K562 (cell line): ENCODE measurements around the gene MED15. TPM values are rescaled to one million over a fixed set of nuclear protein-coding genes. Genes with fewer than 3 reads are reported as not detected.

ENCODE experiments used
- CBX3 ChIP-seq, 2 experiments: IDR thresholded peaks; 1 replicate in 1 of 2; 2 replicates in 1 of 2; pipeline ENCODE4 v1.6.1; 2012; ENCODE audit warnings: inconsistent platforms in 2 of 2, low read length in 2 of 2, borderline replicate concordance in 1 of 2, control low read depth in 1 of 2
- KDM1A ChIP-seq, 2 experiments: fragments of 450-650 bp; IDR thresholded peaks; 2 replicates each; pipeline ENCODE4 v1.6.1; 2016; ENCODE audit warnings: mild to moderate bottlenecking in 2 of 2
- POLR2H ChIP-seq: IDR thresholded peaks from 2 replicates; pipeline ENCODE4 v1.6.1; 2016; ENCODE audit warnings: missing genetic modification characterization, low read depth, mild to moderate bottlenecking, control low read depth, missing compliant biosample characterization, moderate library complexity
- RFX1 ChIP-seq: fragments of 450-650 bp; IDR thresholded peaks from 2 replicates; pipeline ENCODE4 v1.6.1; 2016; ENCODE audit warnings: mild to moderate bottlenecking, moderate library complexity
- SMAD1 ChIP-seq: fragments of 150-350 bp; IDR thresholded peaks from 2 replicates; pipeline ENCODE4 v1.6.1; 2014; ENCODE audit warnings: low read length, low read depth; ENCODE audit not compliant: partially characterized antibody
- SMAD3 ChIP-seq: fragments of 450-650 bp; formaldehyde crosslinking; conservative IDR thresholded peaks from 2 replicates; pipeline ENCODE4 v1.4.0; 2020; ENCODE audit warnings: mild to moderate bottlenecking
- TEAD1 ChIP-seq, 2 experiments: fragments of 450-650 bp in 1 of 2; sonication (generic) in 1 of 2; formaldehyde crosslinking; IDR thresholded peaks; 2 replicates each; pipeline versions ENCODE4 v1.4.0 to v1.8.0; 2020 to 2022; ENCODE audit warnings: mild to moderate bottlenecking in 2 of 2, missing genetic modification reagents in 1 of 2
- ZNF551 ChIP-seq: fragments of 250-450 bp; sonication (Bioruptor Pico); IDR thresholded peaks from 2 replicates; pipeline ENCODE4 v1.5.0; 2021; ENCODE audit warnings: mild to moderate bottlenecking, moderate library complexity
- polyA plus RNA-seq, 8 experiments: library from polyadenylated mRNA; depleted of rRNA in 4 of 8; stranded (reverse) in 5 of 8; unstranded in 3 of 8; fragments of >200 nt; fragmentation: Nextera tagmentation in 2 of 8; fragmentation: Illumina TruSeq in 1 of 8; extraction: Ambion mirVana in 2 of 8; extraction: Trizol in 1 of 8; gene quantifications; 2 replicates each; pipeline versions ENCODE4 v1.2.1 to v1.2.3, GENCODE V29; 2011 to 2014; ENCODE audit warnings: inconsistent platforms in 1 of 8, missing spikeins in 1 of 8
- total RNA-seq, 7 experiments: library from RNA; depleted of rRNA in 6 of 7; stranded (reverse); fragments of >200 nt in 6 of 7; fragmentation: Illumina TruSeq in 2 of 7; extraction: Trizol in 2 of 7; gene quantifications; 2 replicates each; pipeline versions ENCODE4 v1.2.1 to v1.2.3, GENCODE V29; 2011 to 2021; ENCODE audit warnings: low replicate concordance in 1 of 7
- TF ChIP-seq, protein P1 (sequence below): fragments of 250-450 bp; sonication (Bioruptor Pico); IDR thresholded peaks from 2 replicates; pipeline ENCODE4 v1.8.0; 2021; ENCODE audit warnings: borderline replicate concordance, mild to moderate bottlenecking, moderate library complexity; ENCODE audit not compliant: poor library complexity, severe bottlenecking
- TF ChIP-seq, protein P2 (sequence below), 2 experiments: fragments of 450-650 bp; IDR thresholded peaks; 2 replicates each; pipeline ENCODE4 v1.6.1; 2016; ENCODE audit warnings: mild to moderate bottlenecking in 2 of 2, borderline replicate concordance in 1 of 2, low read depth in 1 of 2, moderate library complexity in 1 of 2
- TF ChIP-seq, protein P3 (sequence below): sonication (generic); formaldehyde crosslinking; IDR thresholded peaks from 2 replicates; pipeline ENCODE4 v1.8.0; 2023; ENCODE audit warnings: mild to moderate bottlenecking, missing genetic modification reagents
- TF ChIP-seq, protein P4 (sequence below): IDR thresholded peaks from 2 replicates; pipeline ENCODE4 v1.6.1; 2014; ENCODE audit warnings: antibody characterized with exemption

Gene MED15
- total and polyA plus RNA-seq, 9 of the 15 experiments (the other 6 are each of a cell fraction or from before 2014, with no cell fraction given): 4.0 to 271 (median 60.1) TPM

DNA sequence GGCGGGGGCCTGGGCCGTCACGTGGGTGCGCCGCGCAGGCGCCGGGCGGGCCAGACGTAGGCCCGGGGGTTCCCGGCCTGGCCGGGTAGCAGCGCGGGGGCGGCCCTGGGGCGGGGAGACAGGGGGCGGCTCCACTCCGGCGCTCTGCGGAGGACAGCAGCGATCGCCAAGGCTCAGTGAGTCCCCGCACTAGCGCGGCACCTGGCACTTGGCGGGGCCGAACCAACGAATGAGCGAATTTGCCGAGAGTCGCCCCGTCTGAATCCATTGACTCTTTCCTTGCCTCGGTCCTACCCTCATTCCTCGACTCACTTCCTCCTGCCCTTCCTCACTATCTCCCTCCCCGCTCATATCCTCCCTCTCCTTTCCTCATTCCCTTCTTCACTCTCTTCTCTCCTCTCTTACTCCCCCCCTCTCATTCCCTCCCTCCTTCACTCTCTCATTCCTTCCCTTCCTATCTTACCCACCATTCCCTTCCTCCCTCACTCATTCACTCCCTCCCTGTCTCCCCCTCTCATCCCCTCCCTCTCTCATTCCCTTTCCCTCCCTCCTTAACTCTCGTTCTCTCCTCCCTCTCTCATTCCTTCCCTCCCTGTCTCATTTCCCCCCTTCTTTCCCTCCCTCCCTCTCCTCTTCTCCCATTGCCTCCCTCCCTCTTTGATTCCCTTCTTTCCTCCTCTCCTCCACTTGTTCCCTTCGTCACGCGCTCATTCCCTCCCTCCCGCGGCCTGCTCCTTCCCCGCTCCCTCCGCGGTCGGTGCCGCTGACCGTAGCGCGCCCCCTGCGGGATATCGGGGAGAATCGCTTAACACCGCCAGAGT is 11.3 kb upstream of the MED15 start (continued):
- no peak for TF ChIP-seq RFX1
- TF ChIP-seq CBX3 (IDR thresholded peaks at IDR 0.05; ENCODE audit: borderline replicate concordance in 1 of 2, low read length in 2 of 2): peak; percentile 78 to 92
- TF ChIP-seq, protein P1, sequence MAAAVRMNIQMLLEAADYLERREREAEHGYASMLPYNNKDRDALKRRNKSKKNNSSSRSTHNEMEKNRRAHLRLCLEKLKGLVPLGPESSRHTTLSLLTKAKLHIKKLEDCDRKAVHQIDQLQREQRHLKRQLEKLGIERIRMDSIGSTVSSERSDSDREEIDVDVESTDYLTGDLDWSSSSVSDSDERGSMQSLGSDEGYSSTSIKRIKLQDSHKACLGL (CRISPR knock-in tag): no peak
- TF ChIP-seq, protein P2, sequence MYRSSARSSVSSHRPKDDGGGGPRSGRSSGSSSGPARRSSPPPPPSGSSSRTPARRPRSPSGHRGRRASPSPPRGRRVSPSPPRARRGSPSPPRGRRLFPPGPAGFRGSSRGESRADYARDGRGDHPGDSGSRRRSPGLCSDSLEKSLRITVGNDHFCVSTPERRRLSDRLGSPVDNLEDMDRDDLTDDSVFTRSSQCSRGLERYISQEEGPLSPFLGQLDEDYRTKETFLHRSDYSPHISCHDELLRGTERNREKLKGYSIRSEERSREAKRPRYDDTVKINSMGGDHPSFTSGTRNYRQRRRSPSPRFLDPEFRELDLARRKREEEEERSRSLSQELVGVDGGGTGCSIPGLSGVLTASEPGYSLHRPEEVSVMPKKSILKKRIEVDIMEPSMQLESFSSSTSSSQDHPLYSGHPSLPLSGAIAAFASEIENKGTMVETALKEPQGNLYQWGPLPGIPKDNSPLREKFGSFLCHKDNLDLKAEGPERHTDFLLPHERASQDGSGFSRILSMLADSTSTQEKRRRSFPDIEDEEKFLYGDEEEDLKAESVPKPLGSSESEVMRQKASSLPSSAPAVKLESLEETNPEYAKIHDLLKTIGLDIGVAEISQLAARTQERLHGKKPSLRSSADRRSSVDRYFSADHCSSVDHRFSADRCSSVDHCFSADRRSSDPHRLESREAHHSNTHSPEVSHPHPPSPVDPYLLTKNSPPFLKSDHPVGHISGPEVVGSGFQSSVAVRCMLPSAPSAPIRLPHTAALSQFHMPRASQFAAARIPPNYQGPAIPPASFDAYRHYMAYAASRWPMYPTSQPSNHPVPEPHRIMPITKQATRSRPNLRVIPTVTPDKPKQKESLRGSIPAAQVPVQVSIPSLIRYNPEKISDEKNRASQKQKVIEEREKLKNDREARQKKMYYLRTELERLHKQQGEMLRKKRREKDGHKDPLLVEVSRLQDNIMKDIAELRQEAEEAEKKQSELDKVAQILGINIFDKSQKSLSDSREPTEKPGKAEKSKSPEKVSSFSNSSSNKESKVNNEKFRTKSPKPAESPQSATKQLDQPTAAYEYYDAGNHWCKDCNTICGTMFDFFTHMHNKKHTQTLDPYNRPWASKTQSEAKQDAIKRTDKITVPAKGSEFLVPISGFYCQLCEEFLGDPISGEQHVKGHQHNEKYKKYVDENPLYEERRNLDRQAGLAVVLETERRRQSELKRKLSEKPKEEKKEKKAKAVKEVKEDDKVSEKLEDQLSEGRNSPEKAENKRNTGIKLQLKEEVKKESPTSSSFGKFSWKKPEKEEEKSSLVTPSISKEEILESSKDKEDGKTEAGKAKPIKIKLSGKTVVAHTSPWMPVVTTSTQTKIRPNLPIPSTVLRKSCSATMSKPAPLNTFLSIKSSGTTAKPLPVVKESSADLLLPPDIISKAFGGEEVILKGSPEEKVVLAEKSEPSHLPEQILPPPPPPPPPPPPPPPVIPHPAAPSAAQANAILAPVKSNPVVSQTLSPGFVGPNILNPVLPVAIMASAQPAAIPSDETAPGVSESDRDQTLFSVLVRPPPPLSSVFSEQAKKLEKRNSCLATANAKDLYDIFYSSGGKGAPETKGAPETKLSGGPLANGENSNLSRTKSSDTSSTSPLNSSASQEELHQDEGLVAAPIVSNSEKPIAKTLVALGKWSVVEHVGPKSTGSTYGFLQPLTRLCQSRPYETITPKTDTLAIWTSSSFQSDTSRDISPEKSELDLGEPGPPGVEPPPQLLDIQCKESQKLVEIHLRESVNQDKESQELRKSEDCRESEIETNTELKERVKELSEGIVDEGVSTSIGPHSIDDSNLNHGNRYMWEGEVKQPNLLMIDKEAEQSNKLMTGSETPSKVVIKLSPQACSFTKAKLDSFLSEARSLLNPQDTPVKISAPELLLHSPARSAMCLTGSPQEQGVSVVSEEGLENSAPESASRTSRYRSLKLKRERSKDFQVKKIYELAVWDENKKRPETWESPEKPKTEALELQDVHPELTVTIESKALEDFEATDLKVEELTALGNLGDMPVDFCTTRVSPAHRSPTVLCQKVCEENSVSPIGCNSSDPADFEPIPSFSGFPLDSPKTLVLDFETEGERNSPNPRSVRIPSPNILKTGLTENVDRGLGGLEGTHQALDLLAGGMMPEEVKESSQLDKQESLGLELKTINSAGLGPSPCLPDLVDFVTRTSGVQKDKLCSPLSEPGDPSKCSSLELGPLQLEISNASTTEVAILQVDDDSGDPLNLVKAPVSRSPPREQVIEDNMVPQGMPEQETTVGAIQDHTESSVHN (IDR thresholded peaks at IDR 0.05; ENCODE audit: borderline replicate concordance in 1 of 2, low read depth in 1 of 2): no peak
- TF ChIP-seq ZNF551 (CRISPR knock-in tag): no peak
- TF ChIP-seq SMAD3 (CRISPR knock-in tag): peak; percentile 89
- TF ChIP-seq, protein P3, sequence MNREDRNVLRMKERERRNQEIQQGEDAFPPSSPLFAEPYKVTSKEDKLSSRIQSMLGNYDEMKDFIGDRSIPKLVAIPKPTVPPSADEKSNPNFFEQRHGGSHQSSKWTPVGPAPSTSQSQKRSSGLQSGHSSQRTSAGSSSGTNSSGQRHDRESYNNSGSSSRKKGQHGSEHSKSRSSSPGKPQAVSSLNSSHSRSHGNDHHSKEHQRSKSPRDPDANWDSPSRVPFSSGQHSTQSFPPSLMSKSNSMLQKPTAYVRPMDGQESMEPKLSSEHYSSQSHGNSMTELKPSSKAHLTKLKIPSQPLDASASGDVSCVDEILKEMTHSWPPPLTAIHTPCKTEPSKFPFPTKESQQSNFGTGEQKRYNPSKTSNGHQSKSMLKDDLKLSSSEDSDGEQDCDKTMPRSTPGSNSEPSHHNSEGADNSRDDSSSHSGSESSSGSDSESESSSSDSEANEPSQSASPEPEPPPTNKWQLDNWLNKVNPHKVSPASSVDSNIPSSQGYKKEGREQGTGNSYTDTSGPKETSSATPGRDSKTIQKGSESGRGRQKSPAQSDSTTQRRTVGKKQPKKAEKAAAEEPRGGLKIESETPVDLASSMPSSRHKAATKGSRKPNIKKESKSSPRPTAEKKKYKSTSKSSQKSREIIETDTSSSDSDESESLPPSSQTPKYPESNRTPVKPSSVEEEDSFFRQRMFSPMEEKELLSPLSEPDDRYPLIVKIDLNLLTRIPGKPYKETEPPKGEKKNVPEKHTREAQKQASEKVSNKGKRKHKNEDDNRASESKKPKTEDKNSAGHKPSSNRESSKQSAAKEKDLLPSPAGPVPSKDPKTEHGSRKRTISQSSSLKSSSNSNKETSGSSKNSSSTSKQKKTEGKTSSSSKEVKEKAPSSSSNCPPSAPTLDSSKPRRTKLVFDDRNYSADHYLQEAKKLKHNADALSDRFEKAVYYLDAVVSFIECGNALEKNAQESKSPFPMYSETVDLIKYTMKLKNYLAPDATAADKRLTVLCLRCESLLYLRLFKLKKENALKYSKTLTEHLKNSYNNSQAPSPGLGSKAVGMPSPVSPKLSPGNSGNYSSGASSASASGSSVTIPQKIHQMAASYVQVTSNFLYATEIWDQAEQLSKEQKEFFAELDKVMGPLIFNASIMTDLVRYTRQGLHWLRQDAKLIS (CRISPR knock-in tag): no peak
- peak in 1 of 2 experiments; percentile 89; a peak in 2 of 4 replicates for TF ChIP-seq TEAD1 (CRISPR knock-in tag; IDR thresholded peaks at IDR 0.05)
- no peak for TF ChIP-seq POLR2H (tag)
- TF ChIP-seq SMAD1: peak; percentile 95
- TF ChIP-seq, protein P4, sequence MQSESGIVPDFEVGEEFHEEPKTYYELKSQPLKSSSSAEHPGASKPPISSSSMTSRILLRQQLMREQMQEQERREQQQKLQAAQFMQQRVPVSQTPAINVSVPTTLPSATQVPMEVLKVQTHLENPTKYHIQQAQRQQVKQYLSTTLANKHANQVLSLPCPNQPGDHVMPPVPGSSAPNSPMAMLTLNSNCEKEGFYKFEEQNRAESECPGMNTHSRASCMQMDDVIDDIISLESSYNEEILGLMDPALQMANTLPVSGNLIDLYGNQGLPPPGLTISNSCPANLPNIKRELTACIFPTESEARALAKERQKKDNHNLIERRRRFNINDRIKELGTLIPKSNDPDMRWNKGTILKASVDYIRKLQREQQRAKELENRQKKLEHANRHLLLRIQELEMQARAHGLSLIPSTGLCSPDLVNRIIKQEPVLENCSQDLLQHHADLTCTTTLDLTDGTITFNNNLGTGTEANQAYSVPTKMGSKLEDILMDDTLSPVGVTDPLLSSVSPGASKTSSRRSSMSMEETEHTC: no peak
- TF ChIP-seq KDM1A (IDR thresholded peaks at IDR 0.05): no peak
